ENCODE measurements around the gene GSPT2. TPM values are rescaled to one million over a fixed set of nuclear protein-coding genes. Genes with fewer than 3 reads are reported as not detected.

The GSPT2 gene
- total RNA-seq, 1 experiment from 2014 or later, result not detected

GRCh38 chrX:51728202-51728601, 15.0 kb upstream of the GSPT2 start:
- H3K27ac ChIP-seq (ENCODE audit: low read depth, low read length), result no peak overlapping the region
- no peaks in the 10 kb centered on the region for H3K4me1 ChIP-seq (ENCODE audit: control insufficient read depth in 1 of 2, insufficient read depth in 2 of 2, low read length in 2 of 2)
- H3K4me3 ChIP-seq (replicated peaks in 1 of 2; ENCODE audit: low read depth in 1 of 2, low read length in 2 of 2), result no peak overlapping the region
- no peaks in the 10 kb centered on the region for H4K20me1 ChIP-seq (ENCODE audit: insufficient read depth)
- RAD21 ChIA-PET (ENCODE audit: low non-redundant PET in 1 of 2, low total read pairs in 2 of 2, uncharacterized antibody in 2 of 2, unreplicated experiment in 2 of 2), result no interaction called here
- no peaks in the 10 kb centered on the region for H3K27me3 ChIP-seq (ENCODE audit: insufficient read depth, low read length)
- intact Hi-C loops (cut with micrococcal nuclease), result no loop called here
- no peak overlapping the region for H3K4me2 ChIP-seq (ENCODE audit: low read length)
- TF ChIP-seq FOSL1 (IDR thresholded peaks at IDR 0.05; ENCODE audit: low read depth) (no peak), CBX3 (IDR thresholded peaks at IDR 0.05; ENCODE audit: low read depth) (no peak)
- POLR2A ChIA-PET, result interaction anchor here (0.6 kb wide), 1 partner anchor 213 kb away, joined by 3 read pairs; no protein-coding TSS in a partner anchor
- H3K79me2 ChIP-seq (ENCODE audit: insufficient read depth, low read length), result no peaks in the 10 kb centered on the region
- H3K9me2 ChIP-seq (ENCODE audit: insufficient read depth), result no peaks in the 10 kb centered on the region
- H2AFZ ChIP-seq (ENCODE audit: low read depth, low read length, poor library complexity, severe bottlenecking), result no peak overlapping the region
- BruUV-seq (replicated peaks), result no TSS peak
- no peaks in the 10 kb centered on the region for H3K36me3 ChIP-seq (ENCODE audit: control insufficient read depth in 1 of 2, insufficient read depth in 2 of 2, low read length in 2 of 2)
- no peaks in the 10 kb centered on the region for H3K9me3 ChIP-seq (ENCODE audit: control insufficient read depth in 1 of 2, insufficient read depth in 1 of 2, low read depth in 1 of 2, low read length in 2 of 2)
- ATAC-seq (no peak), DNase-seq (ENCODE audit: low read depth, low spot score) (no peak)
- CTCF ChIA-PET, result no interaction called here
- no peak overlapping the region for H3K9ac ChIP-seq (ENCODE audit: low read length)

- ChIA-PET RAD21 (ENCODE audit: low non-redundant PET in 1 of 2, low total read pairs in 2 of 2, uncharacterized antibody in 2 of 2, unreplicated experiment in 2 of 2) (no interaction called here), POLR2A (no interaction called here), CTCF (no interaction called here)
- intact Hi-C loops (cut with micrococcal nuclease), result no loop called here
- Histone ChIP-seq H3K4me1 (ENCODE audit: control insufficient read depth in 1 of 2, insufficient read depth in 2 of 2, low read length in 2 of 2) (no peaks in the 10 kb centered on the region), H3K79me2 (ENCODE audit: insufficient read depth, low read length) (no peaks in the 10 kb centered on the region), H3K4me2 (ENCODE audit: low read length) (no peak overlapping the region), H3K27me3 (ENCODE audit: insufficient read depth, low read length) (no peaks in the 10 kb centered on the region), H3K9me3 (ENCODE audit: control insufficient read depth in 1 of 2, insufficient read depth in 1 of 2, low read depth in 1 of 2, low read length in 2 of 2) (no peaks in the 10 kb centered on the region), H3K27ac (ENCODE audit: low read depth, low read length) (no peak overlapping the region), H3K36me3 (ENCODE audit: control insufficient read depth in 1 of 2, insufficient read depth in 2 of 2, low read length in 2 of 2) (no peaks in the 10 kb centered on the region), H3K9ac (ENCODE audit: low read length) (no peak overlapping the region), H4K20me1 (ENCODE audit: insufficient read depth) (no peaks in the 10 kb centered on the region), H3K9me2 (ENCODE audit: insufficient read depth) (no peaks in the 10 kb centered on the region), H2AFZ (ENCODE audit: low read depth, low read length, poor library complexity, severe bottlenecking) (no peak overlapping the region), H3K4me3 (replicated peaks in 1 of 2; ENCODE audit: low read depth in 1 of 2, low read length in 2 of 2) (no peak overlapping the region)
- ATAC-seq (no peak), DNase-seq (ENCODE audit: low read depth, low spot score) (no peak)
- BruUV-seq (replicated peaks), result no TSS peak
- no peak for TF ChIP-seq CTCF (IDR thresholded peaks at IDR 0.05 in 2 of 3, conservative IDR thresholded peaks at IDR 0.05 in 1 of 3; ENCODE audit: borderline replicate concordance in 1 of 3, insufficient read depth in 1 of 3, low read depth in 2 of 3, low read length in 2 of 3)
- TF ChIP-seq MAX (IDR thresholded peaks at IDR 0.05), result no peak
- no peak for TF ChIP-seq EZH2 (IDR thresholded peaks at IDR 0.05)
- no peak for TF ChIP-seq FOSL1 (IDR thresholded peaks at IDR 0.05; ENCODE audit: low read depth)
- no peak for TF ChIP-seq POLR2AphosphoS5 (IDR thresholded peaks at IDR 0.05; ENCODE audit: low read depth, low read length)
- no peak for TF ChIP-seq ZBTB33 (IDR thresholded peaks at IDR 0.05; ENCODE audit: extremely low read depth, insufficient replicate concordance, low read length)
- no peak for TF ChIP-seq ELF1 (IDR thresholded peaks at IDR 0.05; ENCODE audit: borderline replicate concordance, low read depth)
- no peak for TF ChIP-seq ATF3 (IDR thresholded peaks at IDR 0.05)
- no peak for TF ChIP-seq EZH2phosphoT487 (IDR thresholded peaks at IDR 0.05; ENCODE audit: borderline replicate concordance)
- no peak for TF ChIP-seq POLR2A (IDR thresholded peaks at IDR 0.05; ENCODE audit: borderline replicate concordance, extremely low read depth, insufficient read depth, insufficient read length)
- no peak for TF ChIP-seq JUND (IDR thresholded peaks at IDR 0.05)
- TF ChIP-seq RAD21 (IDR thresholded peaks at IDR 0.05; ENCODE audit: low read depth), result no peak
- no peak for TF ChIP-seq ZNF274 (IDR thresholded peaks at IDR 0.05; ENCODE audit: low read depth, low read length)
These were observed 6.2 kb upstream of the GSPT2 start for GRCh38 chrX:51737091-51737490.
